ENCODE data around the gene SMIM45.

Gene SMIM45

DNA sequence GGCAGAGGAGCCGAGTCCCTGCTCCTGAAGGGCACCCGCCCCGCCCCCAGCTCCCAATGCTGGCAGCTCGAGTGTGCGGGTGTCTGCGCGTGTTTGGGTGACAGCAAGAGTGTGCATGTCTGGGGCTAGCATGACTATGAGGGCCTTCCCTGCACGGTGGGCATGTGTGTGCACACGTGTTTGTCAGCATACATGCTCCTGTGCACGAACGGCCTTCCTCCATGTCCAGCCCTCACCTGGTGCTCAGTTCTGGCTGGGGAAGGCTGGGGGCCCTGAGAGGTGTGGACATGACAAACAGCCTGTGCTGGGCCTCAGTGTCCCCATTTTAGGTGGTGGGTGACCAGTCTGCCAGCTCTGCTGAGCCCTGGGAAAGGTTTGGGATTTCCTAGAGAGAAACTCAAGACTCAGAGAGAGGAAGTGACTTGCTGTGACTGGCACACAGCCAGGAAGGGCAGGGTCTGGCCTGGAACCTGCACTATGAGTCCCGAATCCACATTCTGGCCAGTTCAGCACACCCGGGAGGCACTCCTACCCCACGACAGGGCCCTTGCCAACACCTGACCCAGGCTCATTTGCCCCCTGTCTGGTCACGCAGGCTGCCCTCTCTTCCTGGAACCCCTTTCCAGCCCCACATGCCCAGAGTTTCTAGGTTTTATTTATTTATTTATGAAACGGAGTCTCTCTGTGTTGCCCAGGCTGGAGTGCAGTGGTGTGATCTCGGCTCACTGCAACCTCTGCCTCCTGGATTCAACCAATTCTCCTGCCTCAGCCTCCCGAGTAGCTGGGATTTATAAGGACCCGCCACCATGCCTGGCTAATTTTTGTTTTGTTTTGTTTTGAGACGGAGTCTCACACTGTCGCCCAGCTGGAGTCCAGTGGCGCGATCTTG, 33.8 kb upstream of the SMIM45 start:
- Mint-ChIP-seq H3K36me3 (ENCODE audit: low read depth) (no peaks in the 10 kb centered on the region), H3K4me1 (ENCODE audit: low read depth) (peaks cover 19% of the 10 kb centered on the region), H3K27ac (no peak overlapping the region), H3K4me3 (peak overlapping the region; percentile 32), H3K9me3 (no peaks in the 10 kb centered on the region), H3K27me3 (ENCODE audit: low read depth) (peaks cover 25% of the 10 kb centered on the region)
- CTCF ChIA-PET = interaction anchor here (1.5 kb wide), 1 partner anchor 95 kb away, joined by 4 read pairs; no protein-coding TSS in a partner anchor
- DNase-seq = peak; percentile 63
- intact Hi-C loops (cut with micrococcal nuclease) = loop anchor here (2.0 kb wide), 1 partner anchor 41 kb away; no protein-coding TSS in a partner anchor

- Mint-ChIP-seq H3K4me3 (peak overlapping the region; percentile 56), H3K27ac (no peak overlapping the region), H3K27me3 (ENCODE audit: low read depth) (peaks cover 21% of the 10 kb centered on the region), H3K36me3 (ENCODE audit: low read depth) (no peaks in the 10 kb centered on the region), H3K9me3 (no peaks in the 10 kb centered on the region), H3K4me1 (ENCODE audit: low read depth) (peaks cover 17% of the 10 kb centered on the region)
- peak; percentile 62 for DNase-seq
- intact Hi-C loops (cut with micrococcal nuclease) = loop anchor here (1.0 to 2.0 kb wide), 2 partner anchors 21 to 43 kb away; no protein-coding TSS in a partner anchor
- CTCF ChIA-PET = no interaction called here
Measured at GRCh38 chr22:41919357-41920224, 32.4 kb upstream of the SMIM45 start.

GRCh38 chr22:41920271-41920976, 31.5 kb upstream of the SMIM45 start:
- DNase-seq = no peak
- H3K27me3 Mint-ChIP-seq (ENCODE audit: low read depth) = peaks cover 19% of the 10 kb centered on the region
- peaks cover 3% of the 10 kb centered on the region for H3K36me3 Mint-ChIP-seq (ENCODE audit: low read depth)
- H3K9me3 Mint-ChIP-seq = no peaks in the 10 kb centered on the region
- peaks cover 21% of the 10 kb centered on the region for H3K4me1 Mint-ChIP-seq (ENCODE audit: low read depth)
- CTCF ChIA-PET = no interaction called here
- intact Hi-C loops (cut with micrococcal nuclease) = no loop called here
- H3K4me3 Mint-ChIP-seq = no peak overlapping the region
- no peak overlapping the region for H3K27ac Mint-ChIP-seq

GRCh38 chr22:41922328-41922727, 29.6 kb upstream of the SMIM45 start:
- Mint-ChIP-seq H3K4me1 (ENCODE audit: low read depth) (peaks cover 24% of the 10 kb centered on the region), H3K4me3 (no peak overlapping the region), H3K9me3 (no peaks in the 10 kb centered on the region), H3K27me3 (ENCODE audit: low read depth) (peaks cover 9% of the 10 kb centered on the region), H3K36me3 (ENCODE audit: low read depth) (peaks cover 3% of the 10 kb centered on the region), H3K27ac (no peak overlapping the region)
- intact Hi-C loops (cut with micrococcal nuclease) = no loop called here
- DNase-seq = no peak
- CTCF ChIA-PET = no interaction called here

- H3K4me3 Mint-ChIP-seq = no peak overlapping the region
- peaks cover 3% of the 10 kb centered on the region for H3K36me3 Mint-ChIP-seq (ENCODE audit: low read depth)
- no peak overlapping the region for H3K27ac Mint-ChIP-seq
- intact Hi-C loops (cut with micrococcal nuclease) = no loop called here
- H3K9me3 Mint-ChIP-seq = no peaks in the 10 kb centered on the region
- H3K4me1 Mint-ChIP-seq (ENCODE audit: low read depth) = peaks cover 27% of the 10 kb centered on the region
- peaks cover 8% of the 10 kb centered on the region for H3K27me3 Mint-ChIP-seq (ENCODE audit: low read depth)
- CTCF ChIA-PET = no interaction called here
- DNase-seq = no peak
Measured at GRCh38 chr22:41922940-41923594, 28.9 kb upstream of the SMIM45 start.

- DNase-seq = no peak
- H3K36me3 Mint-ChIP-seq (ENCODE audit: low read depth) = peaks cover 3% of the 10 kb centered on the region
- peaks cover 6% of the 10 kb centered on the region for H3K27me3 Mint-ChIP-seq (ENCODE audit: low read depth)
- intact Hi-C loops (cut with micrococcal nuclease) = no loop called here
- no peak overlapping the region for H3K4me3 Mint-ChIP-seq
- CTCF ChIA-PET = no interaction called here
- no peaks in the 10 kb centered on the region for H3K9me3 Mint-ChIP-seq
- peaks cover 31% of the 10 kb centered on the region for H3K4me1 Mint-ChIP-seq (ENCODE audit: low read depth)
- no peak overlapping the region for H3K27ac Mint-ChIP-seq
Measured at GRCh38 chr22:41923595-41924276, 28.2 kb upstream of the SMIM45 start.

DNA sequence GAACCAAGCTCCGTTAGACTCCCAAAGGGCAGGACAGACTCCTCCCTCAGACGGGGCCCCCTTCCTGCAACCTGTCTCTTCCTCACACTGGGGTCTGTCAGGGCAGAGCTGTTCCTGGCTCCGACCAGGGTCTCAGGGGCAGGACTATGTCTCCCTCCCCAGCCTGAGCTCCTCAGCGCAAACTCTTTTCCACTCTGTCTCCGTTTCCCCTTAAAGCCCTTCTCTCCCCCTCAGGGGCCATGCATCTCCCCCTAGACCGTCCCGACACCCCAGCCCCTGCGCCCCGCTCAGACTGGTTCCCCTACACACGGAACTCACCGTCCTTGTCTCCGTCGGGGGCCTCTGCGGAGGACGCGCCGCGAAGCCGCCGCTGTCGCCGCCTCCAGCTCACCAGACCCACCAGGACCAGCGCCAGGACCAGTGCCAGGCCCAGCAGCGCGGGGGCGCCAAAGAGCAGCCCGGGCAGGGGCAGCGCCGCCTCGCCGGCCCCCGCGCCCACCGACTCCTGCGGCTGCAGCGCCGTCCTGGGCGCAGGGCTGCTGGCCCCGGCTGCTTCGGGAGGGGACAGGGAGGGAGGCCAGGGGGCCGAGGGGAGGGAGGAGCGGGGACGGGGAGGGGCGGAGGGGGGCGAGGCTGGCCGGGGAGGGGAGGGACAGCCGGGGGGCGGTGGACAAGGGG, 26.0 kb upstream of the SMIM45 start:
- Mint-ChIP-seq H3K4me1 (ENCODE audit: low read depth) (peaks cover 28% of the 10 kb centered on the region), H3K9me3 (no peaks in the 10 kb centered on the region), H3K27me3 (ENCODE audit: low read depth) (peaks cover 6% of the 10 kb centered on the region), H3K4me3 (peak overlapping the region; percentile 63), H3K36me3 (ENCODE audit: low read depth) (peaks cover 3% of the 10 kb centered on the region), H3K27ac (no peak overlapping the region)
- DNase-seq = peak; percentile 80
- CTCF ChIA-PET = interaction anchor here (0.5 to 2.1 kb wide), 13 partner anchors 9 to 229 kb away, joined by 3 to 14 read pairs (median 4); no protein-coding TSS in a partner anchor
- intact Hi-C loops (cut with micrococcal nuclease) = no loop called here

GRCh38 chr22:41927813-41928212, 24.1 kb upstream of the SMIM45 start:
- no peak overlapping the region for H3K27ac Mint-ChIP-seq
- no peak overlapping the region for H3K4me3 Mint-ChIP-seq
- CTCF ChIA-PET = no interaction called here
- H3K9me3 Mint-ChIP-seq = no peaks in the 10 kb centered on the region
- intact Hi-C loops (cut with micrococcal nuclease) = no loop called here
- no peak for DNase-seq
- peaks cover 6% of the 10 kb centered on the region for H3K27me3 Mint-ChIP-seq (ENCODE audit: low read depth)
- H3K4me1 Mint-ChIP-seq (ENCODE audit: low read depth) = peaks cover 28% of the 10 kb centered on the region
- H3K36me3 Mint-ChIP-seq (ENCODE audit: low read depth) = peaks cover 4% of the 10 kb centered on the region

DNA sequence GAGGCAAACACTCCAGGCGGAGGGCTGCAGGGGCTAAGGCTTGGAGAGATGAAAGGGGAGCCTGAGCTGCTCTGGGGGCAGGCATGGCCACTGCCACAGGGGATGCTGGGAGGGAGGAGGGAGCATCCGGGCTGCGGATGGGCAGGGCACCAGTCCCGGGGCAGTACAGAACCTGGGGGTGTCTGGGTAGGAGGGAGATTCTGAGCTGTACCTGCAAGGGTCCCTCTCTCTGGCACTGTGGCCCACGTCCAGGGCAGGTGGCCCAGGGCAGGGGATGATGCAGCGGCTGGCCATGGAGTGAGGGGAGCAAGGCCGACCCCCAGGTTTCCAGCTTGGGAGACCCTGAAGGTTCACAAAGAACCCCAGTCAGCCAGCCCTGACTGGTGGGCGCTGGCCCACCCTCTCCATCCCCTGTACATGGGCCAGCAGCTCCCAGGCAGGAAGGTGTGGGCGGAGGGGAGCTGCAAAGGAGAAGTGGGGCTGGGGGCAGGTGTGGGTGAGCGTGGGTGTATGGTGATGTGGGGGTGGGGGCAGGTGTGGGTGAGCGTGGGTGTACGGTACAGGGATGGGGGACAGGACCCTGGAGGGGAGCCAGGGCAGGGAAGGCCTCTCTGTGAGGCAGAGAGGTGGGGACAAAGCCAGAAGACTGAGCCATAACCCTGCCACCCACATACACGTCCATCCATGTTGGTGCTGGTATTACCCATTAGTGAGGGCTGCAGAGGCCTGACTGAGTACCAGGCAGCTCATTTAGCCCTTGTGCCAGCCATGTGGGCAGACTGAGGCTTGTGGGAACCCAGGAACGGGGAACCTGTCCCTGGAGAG, 23.1 kb upstream of the SMIM45 start:
- H3K27ac Mint-ChIP-seq = no peak overlapping the region
- H3K36me3 Mint-ChIP-seq (ENCODE audit: low read depth) = peaks cover 7% of the 10 kb centered on the region
- H3K4me1 Mint-ChIP-seq (ENCODE audit: low read depth) = peaks cover 28% of the 10 kb centered on the region
- CTCF ChIA-PET = no interaction called here
- intact Hi-C loops (cut with micrococcal nuclease) = no loop called here
- peaks cover 6% of the 10 kb centered on the region for H3K27me3 Mint-ChIP-seq (ENCODE audit: low read depth)
- no peak overlapping the region for H3K4me3 Mint-ChIP-seq
- H3K9me3 Mint-ChIP-seq = no peaks in the 10 kb centered on the region
- no peak for DNase-seq

DNA sequence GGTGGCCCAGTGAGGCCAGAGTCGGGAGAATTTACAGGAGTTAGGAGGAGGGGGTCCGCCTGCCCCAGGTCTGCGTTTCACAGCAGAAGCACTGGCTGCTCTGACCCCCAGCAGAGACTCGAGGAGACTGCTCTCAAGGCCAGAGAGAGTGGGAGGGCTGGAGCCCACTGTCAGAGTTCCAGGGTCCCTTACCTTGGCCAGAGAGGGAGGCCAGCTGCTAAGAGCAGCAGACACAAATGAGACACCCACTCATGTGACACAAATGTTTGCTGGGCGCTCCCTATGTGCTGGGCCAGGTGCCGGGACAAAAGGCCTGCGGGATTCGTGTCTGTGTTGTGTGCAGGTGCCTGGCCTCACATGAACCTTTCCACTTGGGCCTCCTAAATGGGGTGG, 22.5 kb upstream of the SMIM45 start:
- Mint-ChIP-seq H3K36me3 (ENCODE audit: low read depth) (peaks cover 7% of the 10 kb centered on the region), H3K27me3 (ENCODE audit: low read depth) (peaks cover 6% of the 10 kb centered on the region), H3K4me3 (no peak overlapping the region), H3K9me3 (no peaks in the 10 kb centered on the region), H3K4me1 (ENCODE audit: low read depth) (peaks cover 28% of the 10 kb centered on the region), H3K27ac (no peak overlapping the region)
- DNase-seq = no peak
- CTCF ChIA-PET = no interaction called here
- intact Hi-C loops (cut with micrococcal nuclease) = no loop called here
